ENCODE measurements around the gene GPBP1.
A peak's percentile ranks its signal among the peaks of the same experiment; 100 is the strongest.

The GPBP1 gene, protein sequence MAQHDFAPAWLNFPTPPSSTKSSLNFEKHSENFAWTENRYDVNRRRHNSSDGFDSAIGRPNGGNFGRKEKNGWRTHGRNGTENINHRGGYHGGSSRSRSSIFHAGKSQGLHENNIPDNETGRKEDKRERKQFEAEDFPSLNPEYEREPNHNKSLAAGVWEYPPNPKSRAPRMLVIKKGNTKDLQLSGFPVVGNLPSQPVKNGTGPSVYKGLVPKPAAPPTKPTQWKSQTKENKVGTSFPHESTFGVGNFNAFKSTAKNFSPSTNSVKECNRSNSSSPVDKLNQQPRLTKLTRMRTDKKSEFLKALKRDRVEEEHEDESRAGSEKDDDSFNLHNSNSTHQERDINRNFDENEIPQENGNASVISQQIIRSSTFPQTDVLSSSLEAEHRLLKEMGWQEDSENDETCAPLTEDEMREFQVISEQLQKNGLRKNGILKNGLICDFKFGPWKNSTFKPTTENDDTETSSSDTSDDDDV

DNA sequence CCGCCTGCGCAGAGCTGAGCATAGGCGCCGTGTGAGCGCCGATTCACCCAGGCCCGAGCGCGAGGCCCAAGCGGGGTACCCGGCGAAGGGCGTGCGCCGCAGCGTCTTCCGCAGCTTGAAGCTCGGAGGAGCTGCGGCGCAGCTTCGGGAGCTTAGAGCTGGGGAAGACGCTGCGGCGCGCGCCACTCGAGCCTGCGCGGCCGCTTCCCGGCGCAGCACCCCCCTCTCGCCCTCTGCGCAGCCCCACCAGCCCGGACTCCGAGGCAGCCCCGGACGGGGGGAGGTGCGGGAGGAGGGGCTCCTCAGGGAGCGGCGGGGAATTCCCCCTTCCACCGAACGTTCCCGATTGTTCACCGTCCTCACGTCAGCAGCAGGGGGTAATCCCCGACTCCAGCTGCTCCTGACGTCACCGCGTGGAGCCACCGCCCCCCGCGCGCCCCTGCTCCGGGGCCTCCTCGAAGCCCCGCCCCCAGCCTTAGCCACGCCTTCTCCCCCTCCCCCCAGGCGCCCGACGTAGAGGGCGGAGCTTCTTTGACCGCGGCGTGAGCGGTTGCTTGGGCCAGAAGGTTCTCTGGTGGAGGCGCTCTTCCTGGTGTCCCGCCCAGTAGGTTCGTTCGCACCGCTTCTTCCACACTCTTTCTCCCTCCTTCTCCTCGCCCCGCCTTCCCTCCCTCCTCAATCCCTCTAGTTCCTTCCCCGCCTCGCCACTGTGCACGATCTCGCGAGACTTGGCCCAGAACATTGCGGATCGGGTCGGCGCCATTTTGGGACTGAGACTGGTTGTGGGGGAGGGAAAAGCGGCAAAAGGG, at the start of gene GPBP1:
Gene GPBP1, plus strand, starts transcription at position 741 of the 809 bp plus-strand sequence. CDS start 40,072 bp downstream, outside the sequence.
- TF ChIP-seq, protein P1, sequence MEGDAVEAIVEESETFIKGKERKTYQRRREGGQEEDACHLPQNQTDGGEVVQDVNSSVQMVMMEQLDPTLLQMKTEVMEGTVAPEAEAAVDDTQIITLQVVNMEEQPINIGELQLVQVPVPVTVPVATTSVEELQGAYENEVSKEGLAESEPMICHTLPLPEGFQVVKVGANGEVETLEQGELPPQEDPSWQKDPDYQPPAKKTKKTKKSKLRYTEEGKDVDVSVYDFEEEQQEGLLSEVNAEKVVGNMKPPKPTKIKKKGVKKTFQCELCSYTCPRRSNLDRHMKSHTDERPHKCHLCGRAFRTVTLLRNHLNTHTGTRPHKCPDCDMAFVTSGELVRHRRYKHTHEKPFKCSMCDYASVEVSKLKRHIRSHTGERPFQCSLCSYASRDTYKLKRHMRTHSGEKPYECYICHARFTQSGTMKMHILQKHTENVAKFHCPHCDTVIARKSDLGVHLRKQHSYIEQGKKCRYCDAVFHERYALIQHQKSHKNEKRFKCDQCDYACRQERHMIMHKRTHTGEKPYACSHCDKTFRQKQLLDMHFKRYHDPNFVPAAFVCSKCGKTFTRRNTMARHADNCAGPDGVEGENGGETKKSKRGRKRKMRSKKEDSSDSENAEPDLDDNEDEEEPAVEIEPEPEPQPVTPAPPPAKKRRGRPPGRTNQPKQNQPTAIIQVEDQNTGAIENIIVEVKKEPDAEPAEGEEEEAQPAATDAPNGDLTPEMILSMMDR (IDR thresholded peaks at IDR 0.05; ENCODE audit: low read depth, low read length, poor library complexity, severe bottlenecking) = no peak
- no peak for TF ChIP-seq EZH2phosphoT487 (IDR thresholded peaks at IDR 0.05; ENCODE audit: borderline replicate concordance, low read length)
- peak within 1 kb of the TSS; percentile 85 for H3K4me2 ChIP-seq (ENCODE audit: low read length)
- peaks cover 14% of the 10 kb centered on the region for H3K4me1 ChIP-seq (ENCODE audit: control insufficient read depth, low read length)
- peaks cover 15% of the 10 kb centered on the region for H3F3A ChIP-seq (ENCODE audit: control insufficient read depth, insufficient read depth)
- H3K9me2 ChIP-seq (replicated peaks; ENCODE audit: control insufficient read depth, low read length) = no peaks in the 10 kb centered on the region
- no peaks in the 10 kb centered on the region for H3K27me3 ChIP-seq (ENCODE audit: control insufficient read depth, low read length)
- H3K36me3 ChIP-seq (ENCODE audit: control insufficient read depth, low read length) = peaks cover 45% of the 10 kb centered on the region
- peak within 1 kb of the TSS; percentile 83 for H3K27ac ChIP-seq (ENCODE audit: low read depth, low read length)
- peak within 1 kb of the TSS; percentile 76 for H3K4me3 ChIP-seq (ENCODE audit: low read length)
- peaks cover 22% of the 10 kb centered on the region for H4K20me1 ChIP-seq (ENCODE audit: control insufficient read depth, insufficient read depth, low read depth, low read length)
- peaks cover 58% of the 10 kb centered on the region for H3K79me2 ChIP-seq (ENCODE audit: control insufficient read depth, low read length)
- H3K9me3 ChIP-seq (ENCODE audit: control insufficient read depth, insufficient read depth, low read length) = no peaks in the 10 kb centered on the region

DNA sequence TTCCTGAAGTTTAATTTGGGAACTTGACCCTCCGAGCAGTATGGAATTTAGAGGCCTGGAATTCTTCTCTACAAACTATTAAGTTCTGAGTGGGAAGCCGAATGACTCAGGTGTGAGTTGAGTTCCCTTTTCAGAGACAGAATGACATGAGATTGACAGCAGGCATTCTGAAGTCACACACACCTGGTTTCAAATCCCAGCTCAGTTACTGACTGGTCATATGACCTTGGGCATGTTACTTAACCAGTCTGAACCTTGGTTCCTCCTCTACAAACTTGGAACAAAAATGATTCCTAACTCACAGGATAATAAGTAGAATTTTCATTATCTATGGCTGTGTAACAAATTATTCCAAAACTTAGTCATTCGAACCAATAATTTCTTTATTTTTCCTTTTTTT, 45.5 kb upstream of the GPBP1 start:
- H3F3A ChIP-seq (ENCODE audit: control insufficient read depth, insufficient read depth) = no peaks in the 10 kb centered on the region
- no peaks in the 10 kb centered on the region for H3K4me1 ChIP-seq (ENCODE audit: control insufficient read depth, low read length)
- H3K27me3 ChIP-seq (ENCODE audit: control insufficient read depth, low read length) = peaks cover 2% of the 10 kb centered on the region; the same call in 1 of the 2 replicates
- H4K20me1 ChIP-seq (ENCODE audit: control insufficient read depth, insufficient read depth, low read depth, low read length) = no peaks in the 10 kb centered on the region
- no peak overlapping the region for H3K4me3 ChIP-seq (ENCODE audit: low read length)
- H3K9me3 ChIP-seq (ENCODE audit: control insufficient read depth, insufficient read depth, low read length) = no peaks in the 10 kb centered on the region
- no peaks in the 10 kb centered on the region for H3K36me3 ChIP-seq (ENCODE audit: control insufficient read depth, low read length)
- H3K79me2 ChIP-seq (ENCODE audit: control insufficient read depth, low read length) = no peaks in the 10 kb centered on the region
- no peak overlapping the region for H3K27ac ChIP-seq (ENCODE audit: low read depth, low read length)
- no peak for TF ChIP-seq EZH2phosphoT487 (IDR thresholded peaks at IDR 0.05; ENCODE audit: borderline replicate concordance, low read length)
- TF ChIP-seq, protein P1 (IDR thresholded peaks at IDR 0.05; ENCODE audit: low read depth, low read length, poor library complexity, severe bottlenecking) = no peak
- H3K9me2 ChIP-seq (replicated peaks; ENCODE audit: control insufficient read depth, low read length) = no peaks in the 10 kb centered on the region
- H3K4me2 ChIP-seq (ENCODE audit: low read length) = no peak overlapping the region

DNA sequence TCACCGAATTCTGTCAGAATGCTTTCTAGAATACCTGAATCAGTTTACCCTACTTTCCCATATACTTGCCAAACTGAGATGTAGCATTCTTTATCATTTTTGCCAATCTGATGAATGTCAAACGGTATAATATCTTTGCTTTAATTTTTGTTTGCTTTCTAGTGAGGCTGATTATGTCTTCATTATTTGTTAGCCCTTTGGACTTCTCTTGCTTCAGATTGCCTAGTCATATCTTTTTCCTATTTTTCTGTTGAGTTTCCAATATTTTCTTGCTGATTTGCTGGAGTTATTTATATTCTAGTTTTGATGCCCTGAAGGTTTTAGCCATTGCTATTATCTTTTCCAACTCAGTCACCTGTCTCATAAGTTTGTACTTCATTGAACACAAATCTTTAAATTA, 40.3 kb upstream of the GPBP1 start:
- TF ChIP-seq, protein P1 (IDR thresholded peaks at IDR 0.05; ENCODE audit: low read depth, low read length, poor library complexity, severe bottlenecking) = no peak
- no peak for TF ChIP-seq EZH2phosphoT487 (IDR thresholded peaks at IDR 0.05; ENCODE audit: borderline replicate concordance, low read length)
- Histone ChIP-seq H3F3A (ENCODE audit: control insufficient read depth, insufficient read depth) (no peaks in the 10 kb centered on the region), H3K4me2 (ENCODE audit: low read length) (no peak overlapping the region), H3K4me1 (ENCODE audit: control insufficient read depth, low read length) (peaks cover 6% of the 10 kb centered on the region), H3K4me3 (ENCODE audit: low read length) (no peak overlapping the region), H3K79me2 (ENCODE audit: control insufficient read depth, low read length) (no peaks in the 10 kb centered on the region), H4K20me1 (ENCODE audit: control insufficient read depth, insufficient read depth, low read depth, low read length) (no peaks in the 10 kb centered on the region), H3K9me3 (ENCODE audit: control insufficient read depth, insufficient read depth, low read length) (no peaks in the 10 kb centered on the region), H3K27ac (ENCODE audit: low read depth, low read length) (no peak overlapping the region), H3K36me3 (ENCODE audit: control insufficient read depth, low read length) (no peaks in the 10 kb centered on the region), H3K9me2 (replicated peaks; ENCODE audit: control insufficient read depth, low read length) (no peaks in the 10 kb centered on the region), H3K27me3 (ENCODE audit: control insufficient read depth, low read length) (peaks cover 13% of the 10 kb centered on the region)
